ENCODE results near the gene SLC37A4.
A peak's percentile ranks its signal among the peaks of the same experiment; 100 is the strongest.
"Not testable (repeated sequence)": the region's sequence is repeated elsewhere in the genome, so short reads cannot be mapped to it uniquely, and the experiment has no call there.

The SLC37A4 gene

GRCh38 chr11:119016216-119017009, 14.3 kb downstream of the SLC37A4 start:
- DNase-seq = no peak

- DNase-seq = no peak
Measured at GRCh38 chr11:119015054-119015611, 15.5 kb downstream of the SLC37A4 start.

GRCh38 chr11:119014209-119014924, 16.3 kb downstream of the SLC37A4 start:
- DNase-seq = no peak

GRCh38 chr11:119012629-119013170, 18.0 kb downstream of the SLC37A4 start:
- DNase-seq = no peak

- no peak for DNase-seq
Measured at GRCh38 chr11:119011476-119012053, 19.1 kb downstream of the SLC37A4 start.

GRCh38 chr11:119006656-119007055, 24.0 kb downstream of the SLC37A4 start:
- DNase-seq = no peak

- DNase-seq = no peak
Measured at GRCh38 chr11:119000906-119001305, 29.8 kb downstream of the SLC37A4 start.

GRCh38 chr11:118998822-118999221, 31.9 kb downstream of the SLC37A4 start:
- DNase-seq = no peak

- no peak for DNase-seq
Measured at GRCh38 chr11:118998388-118998717, 32.3 kb downstream of the SLC37A4 start.

- peak; percentile 67 for DNase-seq
Measured at GRCh38 chr11:118997627-118998387, 32.9 kb downstream of the SLC37A4 start, which contains the start of gene CENATAC. CENATAC (plus strand) TSS chr11:118998138; CDS start chr11:118998198, 60 bp downstream.

- DNase-seq = no peak
Measured at GRCh38 chr11:118996926-118997626, 33.6 kb downstream of the SLC37A4 start.

- not testable (repeated sequence) for DNase-seq
Measured at GRCh38 chr11:118991486-118992038, 39.1 kb downstream of the SLC37A4 start.

GRCh38 chr11:118988280-118988679, 42.4 kb downstream of the SLC37A4 start:
- no peak for DNase-seq

- DNase-seq = no peak
Measured at GRCh38 chr11:118984825-118985224, 45.9 kb downstream of the SLC37A4 start.

- DNase-seq = not testable (repeated sequence)
Measured at GRCh38 chr11:118984337-118984736, 46.3 kb downstream of the SLC37A4 start.

- no peak for DNase-seq
Measured at GRCh38 chr11:118980191-118980881, 50.3 kb downstream of the SLC37A4 start.

GRCh38 chr11:118979434-118979833, 51.2 kb downstream of the SLC37A4 start:
- DNase-seq = no peak

- DNase-seq = no peak
Measured at GRCh38 chr11:118975771-118976709, 54.6 kb downstream of the SLC37A4 start.
